ENCODE results near the gene CHST11.

Gene CHST11

GRCh38 chr12:104439137-104439536 lies 17.6 kb upstream of the CHST11 start:
- TF ChIP-seq CTCF (conservative IDR thresholded peaks at IDR 0.05; ENCODE audit: low read length): no peak
- H3K4me3 ChIP-seq (ENCODE audit: low read length): no peak overlapping the region
- DNase-seq (ENCODE audit: low read depth): no peak

- no peak overlapping the region for H3K4me3 ChIP-seq (ENCODE audit: low read length)
- no peak for DNase-seq (ENCODE audit: low read depth)
- no peak for TF ChIP-seq CTCF (conservative IDR thresholded peaks at IDR 0.05; ENCODE audit: low read length)
These were observed 13.7 kb upstream of the CHST11 start for GRCh38 chr12:104443008-104443407.

GRCh38 chr12:104446646-104447421 lies 9.9 kb upstream of the CHST11 start:
- no peak for DNase-seq (ENCODE audit: low read depth)
- no peak for TF ChIP-seq CTCF (conservative IDR thresholded peaks at IDR 0.05; ENCODE audit: low read length)
- H3K4me3 ChIP-seq (ENCODE audit: low read length): no peak overlapping the region

GRCh38 chr12:104448031-104448430 lies 8.7 kb upstream of the CHST11 start:
- no peak for DNase-seq (ENCODE audit: low read depth)
- TF ChIP-seq CTCF (conservative IDR thresholded peaks at IDR 0.05; ENCODE audit: low read length): no peak
- no peak overlapping the region for H3K4me3 ChIP-seq (ENCODE audit: low read length)

GRCh38 chr12:104448451-104448850 lies 8.3 kb upstream of the CHST11 start:
- H3K4me3 ChIP-seq (ENCODE audit: low read length): no peak overlapping the region
- no peak for DNase-seq (ENCODE audit: low read depth)
- no peak for TF ChIP-seq CTCF (conservative IDR thresholded peaks at IDR 0.05; ENCODE audit: low read length)

- no peak overlapping the region for H3K4me3 ChIP-seq (ENCODE audit: low read length)
- no peak for TF ChIP-seq CTCF (conservative IDR thresholded peaks at IDR 0.05; ENCODE audit: low read length)
- no peak for DNase-seq (ENCODE audit: low read depth)
These were observed 6.0 kb upstream of the CHST11 start for GRCh38 chr12:104450700-104451099.

GRCh38 chr12:104452087-104452486 lies 4.7 kb upstream of the CHST11 start:
- TF ChIP-seq CTCF (conservative IDR thresholded peaks at IDR 0.05; ENCODE audit: low read length): no peak
- no peak overlapping the region for H3K4me3 ChIP-seq (ENCODE audit: low read length)
- no peak for DNase-seq (ENCODE audit: low read depth)

Measured in AG10803 (cell line).